HT-29 (cell line): Measurements from ENCODE around the gene HPCAL1. TPM values are rescaled to one million over a fixed set of nuclear protein-coding genes. Genes with fewer than 3 reads are reported as not detected.

Source experiments
- DNase-seq: peaks from one replicate; pipeline ENCODE4 v3.0.0-alpha.2; 2015; ENCODE audit warnings: low spot score
- total RNA-seq: library from RNA; depleted of rRNA; stranded (reverse); fragments of >200 nt; shearing (Covaris generic); gene quantifications from 2 replicates; pipeline ENCODE4 v1.2.3, GENCODE V29; 2014

Gene HPCAL1
- total RNA-seq, 1 experiment from 2014 or later, result 151 TPM

GRCh38 chr2:10404324-10405143, 101.8 kb downstream of the HPCAL1 start:
- DNase-seq, result no peak

DNA sequence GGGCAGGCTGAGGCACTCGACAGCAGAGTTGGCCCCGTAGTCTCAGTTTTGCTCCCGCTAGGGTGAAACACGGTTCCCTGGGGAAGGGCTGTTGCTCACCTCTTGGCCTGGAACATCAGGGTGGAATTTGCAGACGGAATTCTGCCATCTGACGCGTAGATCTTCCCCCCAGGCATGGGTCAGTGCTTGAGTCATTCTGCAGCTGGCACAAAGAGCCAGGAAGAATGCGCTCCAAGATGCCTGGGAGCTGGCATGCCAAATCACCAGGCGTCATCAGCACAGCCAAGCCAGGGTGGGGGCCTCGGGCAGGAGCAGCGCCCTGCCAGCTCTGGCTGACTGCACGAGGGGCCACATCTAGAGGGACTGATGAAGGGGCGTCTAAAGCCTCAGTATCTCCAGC, 102.7 kb downstream of the HPCAL1 start:
- DNase-seq, result no peak

GRCh38 chr2:10406016-10406415, 103.3 kb downstream of the HPCAL1 start:
- no peak for DNase-seq

DNA sequence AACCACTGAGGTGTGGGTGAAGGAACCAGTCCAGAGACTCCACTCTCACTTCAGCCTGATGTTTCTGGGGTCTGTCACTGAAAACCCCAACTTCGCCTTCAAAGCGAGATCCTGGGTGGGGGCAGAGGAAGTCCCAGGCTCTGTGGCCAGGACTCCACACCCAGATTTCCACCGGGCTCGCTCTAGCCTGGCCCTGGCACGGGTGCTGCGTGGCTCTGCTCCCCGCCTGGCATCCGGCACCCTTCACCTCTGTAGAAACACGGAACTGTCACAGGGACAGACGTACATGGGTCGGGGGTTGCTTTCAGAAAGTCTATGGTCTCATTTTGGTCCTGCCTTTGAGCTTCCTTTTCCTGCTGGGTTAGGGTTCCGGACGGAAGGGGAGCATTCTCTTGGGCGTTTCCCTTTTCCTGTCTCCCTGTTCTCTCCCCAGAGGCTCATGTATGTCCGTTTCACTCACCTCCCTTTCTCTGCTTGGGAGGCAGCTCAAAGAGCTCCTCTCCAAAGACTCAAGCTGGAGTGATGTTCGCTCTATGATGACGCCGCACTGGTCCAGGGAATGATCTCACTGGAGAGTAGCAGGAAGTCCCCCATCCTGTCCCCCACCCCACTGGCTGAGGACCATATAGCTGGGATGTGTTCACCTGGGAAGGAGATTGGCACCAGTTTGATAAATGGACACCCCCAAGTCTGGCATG, 103.9 kb downstream of the HPCAL1 start:
- no peak for DNase-seq

GRCh38 chr2:10407432-10407831, 104.7 kb downstream of the HPCAL1 start:
- DNase-seq, result no peak

DNA sequence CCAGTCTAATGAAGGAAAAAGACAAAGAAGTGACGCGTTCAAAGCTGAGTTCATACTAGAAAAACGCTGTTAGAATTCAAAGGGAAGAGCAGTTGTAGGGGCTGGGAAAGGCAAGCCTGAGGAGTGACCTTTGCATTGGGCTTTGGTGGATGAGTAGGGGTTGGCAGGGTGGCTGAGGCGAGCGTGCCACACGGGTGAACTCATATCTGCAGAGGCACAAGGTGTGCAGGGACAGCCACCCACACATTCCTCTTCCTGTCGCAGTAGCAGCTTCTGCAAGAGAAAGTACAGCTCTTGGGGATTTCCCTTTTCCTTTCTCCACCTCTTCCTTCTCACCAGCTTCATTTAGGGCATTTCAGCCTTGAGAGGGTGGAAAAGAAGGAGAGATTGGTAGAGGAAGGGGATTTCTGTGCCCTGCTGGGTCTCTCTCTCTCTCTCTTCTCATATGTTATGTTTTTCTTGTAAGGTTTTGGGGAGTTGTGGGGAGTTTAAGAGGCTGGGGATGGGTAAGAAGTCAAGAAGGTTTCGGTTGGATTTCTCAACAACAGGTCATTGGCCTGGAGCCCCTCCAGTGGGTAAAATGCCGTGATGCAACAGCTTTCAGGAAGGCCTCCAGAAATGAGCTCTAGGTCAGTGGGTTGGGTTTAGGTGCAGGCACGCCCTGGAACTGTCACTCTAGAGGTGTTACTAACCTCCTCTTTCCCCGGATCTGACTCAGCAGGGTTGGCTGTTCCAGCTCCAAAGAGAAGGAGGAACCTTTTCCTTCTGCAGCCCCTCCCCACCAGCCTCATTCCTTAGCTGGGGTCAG, 105.3 kb downstream of the HPCAL1 start:
- peak; percentile 76 for DNase-seq

DNA sequence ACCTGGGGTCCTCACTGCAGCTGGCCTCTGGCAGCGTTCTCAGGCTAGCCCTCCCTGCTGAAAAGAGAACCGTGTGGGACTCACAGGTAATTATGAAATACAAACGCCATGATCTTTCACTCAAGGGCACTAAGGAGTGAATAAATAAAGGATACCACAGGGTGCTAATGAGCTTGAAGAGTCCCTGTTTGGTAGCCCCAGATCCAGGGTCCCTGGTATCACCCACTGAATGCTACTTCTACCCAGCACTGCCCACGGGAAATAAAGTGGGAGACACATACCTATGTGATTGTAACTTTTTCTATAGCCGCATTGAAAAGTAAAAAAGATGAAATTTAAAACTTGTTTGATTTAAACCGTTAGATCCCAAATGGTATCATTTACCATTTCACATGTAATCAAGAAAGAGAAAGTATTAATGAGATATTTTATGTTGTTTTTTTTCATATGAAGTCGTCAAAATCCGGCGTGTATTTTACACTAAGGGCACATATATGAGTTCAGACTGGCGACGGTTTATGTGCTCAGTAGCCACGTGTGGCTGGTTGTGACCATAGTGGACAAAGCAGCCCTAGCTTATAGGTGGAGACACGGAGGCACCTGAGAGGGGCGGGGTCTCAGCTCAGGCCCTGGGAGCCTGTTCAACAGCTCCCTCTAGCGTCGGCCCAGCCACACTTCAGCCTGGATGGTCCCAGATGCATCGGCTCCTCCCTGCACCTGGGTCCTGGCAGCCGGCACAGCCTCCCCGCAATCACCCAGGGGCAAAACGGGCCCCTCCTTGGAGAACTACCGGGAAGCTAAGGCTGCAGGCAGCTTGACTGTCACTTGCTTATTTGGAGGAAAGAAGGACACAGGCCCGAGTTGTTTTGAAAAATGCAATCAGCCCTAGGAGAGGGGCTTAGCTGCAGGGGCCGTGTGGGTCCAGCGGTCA, 106.2 kb downstream of the HPCAL1 start:
- DNase-seq, result peak; percentile 95

DNA sequence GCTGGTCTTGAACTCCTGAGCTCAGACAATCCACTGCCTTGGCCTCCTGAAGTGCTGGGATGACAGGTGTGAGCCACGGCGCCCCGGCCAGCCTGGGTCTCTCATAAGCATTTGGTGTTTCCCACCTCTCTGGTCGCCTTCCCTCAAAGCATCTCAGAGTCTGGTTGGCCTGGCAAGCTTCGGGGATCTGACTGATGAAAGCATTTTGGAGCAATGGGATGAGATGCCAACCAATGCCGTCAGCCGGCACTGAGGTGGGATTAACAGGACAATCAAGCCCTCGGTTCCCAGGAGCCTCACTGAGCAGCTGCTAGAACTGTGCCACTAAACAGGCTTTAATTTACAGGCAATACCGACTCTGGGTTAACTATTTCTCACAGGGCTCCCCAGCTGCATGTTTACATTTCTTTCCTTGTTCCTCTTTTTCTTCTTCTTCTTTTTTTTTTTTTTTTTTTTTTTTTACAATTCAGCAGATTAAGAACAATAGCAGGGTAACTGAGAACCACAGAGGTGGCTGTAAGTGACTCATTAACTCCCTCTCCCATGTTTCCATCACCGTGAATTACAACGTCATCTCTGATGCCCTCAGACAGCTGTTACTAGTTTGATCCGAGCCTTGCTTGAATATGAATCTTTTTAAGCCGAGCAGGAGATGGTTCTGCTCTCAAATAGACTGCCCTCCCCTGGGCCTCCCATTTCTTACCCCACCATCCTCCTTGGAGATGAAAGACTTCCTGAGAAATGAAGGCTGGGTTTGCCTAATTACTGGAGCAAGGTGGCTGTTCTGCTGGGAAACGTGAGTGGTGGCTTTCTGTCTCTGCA, 107.5 kb downstream of the HPCAL1 start:
- no peak for DNase-seq

GRCh38 chr2:10410823-10411437, 108.2 kb downstream of the HPCAL1 start:
- DNase-seq, result no peak

DNA sequence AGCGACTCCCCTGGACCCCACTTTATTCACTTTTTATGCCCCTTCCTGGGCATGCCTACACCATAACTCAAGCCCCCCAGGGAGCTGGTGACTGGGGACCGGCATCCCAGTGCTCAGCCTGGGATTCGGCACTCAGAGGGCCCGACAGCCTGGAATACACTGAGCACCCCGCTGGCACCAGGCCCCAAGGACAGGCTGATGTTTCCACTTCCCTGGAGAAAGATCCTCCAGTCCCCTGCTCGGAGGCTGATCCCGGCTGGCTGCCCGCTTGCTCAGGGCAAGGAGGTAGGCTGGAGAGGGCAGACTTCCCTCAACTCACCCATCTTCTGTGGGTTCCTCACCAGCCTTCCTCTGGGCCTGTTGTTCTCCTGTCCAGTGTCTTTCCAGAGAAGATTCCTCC, 108.9 kb downstream of the HPCAL1 start:
- no peak for DNase-seq

DNA sequence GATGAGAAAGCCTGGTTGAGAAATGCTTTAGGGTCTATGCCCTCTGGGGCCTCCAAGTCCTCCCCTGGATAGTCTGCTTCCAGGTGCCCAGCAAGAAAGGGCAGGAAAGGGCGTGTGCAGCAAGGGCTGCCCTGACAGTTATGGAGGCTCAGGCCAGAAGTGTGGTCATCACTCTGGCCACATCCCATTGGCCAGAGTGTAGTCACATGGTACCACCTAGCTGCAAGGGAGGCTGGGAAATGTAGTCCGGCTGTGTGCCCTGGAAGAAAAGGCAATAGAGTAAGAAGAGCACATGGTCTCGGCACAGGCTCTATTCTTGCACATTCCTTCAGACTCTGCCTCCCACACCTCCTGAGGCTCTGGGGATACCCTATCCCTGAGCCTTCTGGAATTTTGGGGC, 109.7 kb downstream of the HPCAL1 start:
- DNase-seq, result peak; percentile 60

DNA sequence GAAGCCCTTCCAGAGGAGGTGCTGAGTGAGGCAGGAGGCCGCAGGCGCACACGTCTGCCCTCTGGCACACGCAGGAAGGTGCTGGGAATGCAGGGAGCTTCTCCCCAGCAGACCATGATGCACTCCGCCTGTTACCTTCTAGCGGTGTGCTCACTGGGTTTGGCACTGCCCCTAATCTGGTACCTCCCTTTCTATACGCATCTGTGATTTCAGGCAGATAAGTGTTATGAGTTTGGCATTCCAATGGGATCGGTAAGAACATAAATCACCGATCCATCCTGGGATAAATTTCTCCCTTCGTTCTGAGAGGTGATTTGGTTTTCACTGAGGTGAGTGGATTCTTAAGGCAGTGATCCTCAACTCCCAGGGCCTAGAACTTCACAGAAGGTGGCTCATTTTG, 110.8 kb downstream of the HPCAL1 start:
- DNase-seq, result no peak

DNA sequence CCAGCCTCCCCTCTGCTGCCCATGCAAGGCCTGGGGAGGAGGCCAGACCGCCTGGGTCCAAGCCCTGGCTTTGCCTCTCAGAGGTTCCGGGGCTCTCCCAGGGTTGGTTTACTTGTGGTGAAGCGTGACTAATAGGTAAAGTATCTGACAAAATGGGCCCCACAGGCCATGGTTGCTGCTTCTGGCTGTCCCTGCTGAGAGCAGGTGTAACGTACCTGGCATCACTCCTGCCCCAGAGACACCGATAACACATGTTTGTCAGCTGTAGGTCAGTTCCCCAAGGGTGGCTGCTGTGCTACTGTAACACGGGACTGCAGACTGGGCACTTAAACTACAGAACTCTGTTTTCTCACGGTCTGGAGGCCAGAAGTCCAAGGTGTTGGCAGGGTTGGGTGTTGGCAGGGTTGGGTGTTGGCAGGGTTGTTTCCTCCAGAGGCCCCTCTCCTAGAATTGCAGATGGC, 111.3 kb downstream of the HPCAL1 start:
- peak; percentile 54 for DNase-seq

DNA sequence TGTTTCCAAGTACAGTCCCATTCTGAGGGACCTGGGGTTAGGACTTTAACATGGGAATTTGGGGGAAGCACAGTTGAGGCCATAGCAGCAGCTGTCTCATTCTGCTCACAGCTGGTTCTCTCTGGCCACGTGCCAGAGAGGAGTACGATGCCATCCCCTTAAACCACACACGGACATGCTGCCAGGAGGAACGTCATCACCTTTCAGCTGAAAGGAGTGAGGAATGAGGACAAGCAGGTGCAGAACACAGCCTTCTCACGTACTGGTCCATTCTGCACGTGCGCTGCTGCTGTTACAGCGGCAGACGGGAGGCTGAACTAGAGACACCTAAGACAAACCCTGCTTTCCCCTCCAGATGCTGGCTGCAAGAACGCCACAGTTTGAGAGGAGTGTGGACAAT, 111.9 kb downstream of the HPCAL1 start:
- DNase-seq, result no peak

DNA sequence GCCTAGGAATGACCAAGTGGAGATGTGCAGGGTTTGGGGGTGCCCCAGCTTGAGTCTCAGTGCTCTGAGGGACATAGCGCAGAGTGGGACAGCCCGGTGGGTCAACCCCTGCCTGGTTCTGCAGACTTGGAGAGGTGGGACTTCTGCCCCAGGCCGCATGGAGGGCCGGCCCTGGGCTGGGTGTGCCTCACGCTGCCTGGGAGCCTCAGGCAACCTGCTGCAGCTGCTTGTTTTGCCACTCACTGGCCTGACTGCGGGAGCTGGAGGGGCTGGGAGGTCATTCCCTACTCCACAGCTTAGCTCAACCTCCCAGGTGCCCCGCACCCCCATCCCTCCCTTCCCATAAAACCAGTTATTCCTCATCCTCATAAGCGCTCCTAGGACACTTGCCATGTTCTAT, 112.3 kb downstream of the HPCAL1 start:
- no peak for DNase-seq

- DNase-seq, result no peak
Observed at GRCh38 chr2:10415640-10416039, 112.9 kb downstream of the HPCAL1 start.

GRCh38 chr2:10417551-10418335, 115.0 kb downstream of the HPCAL1 start:
- DNase-seq, result no peak

DNA sequence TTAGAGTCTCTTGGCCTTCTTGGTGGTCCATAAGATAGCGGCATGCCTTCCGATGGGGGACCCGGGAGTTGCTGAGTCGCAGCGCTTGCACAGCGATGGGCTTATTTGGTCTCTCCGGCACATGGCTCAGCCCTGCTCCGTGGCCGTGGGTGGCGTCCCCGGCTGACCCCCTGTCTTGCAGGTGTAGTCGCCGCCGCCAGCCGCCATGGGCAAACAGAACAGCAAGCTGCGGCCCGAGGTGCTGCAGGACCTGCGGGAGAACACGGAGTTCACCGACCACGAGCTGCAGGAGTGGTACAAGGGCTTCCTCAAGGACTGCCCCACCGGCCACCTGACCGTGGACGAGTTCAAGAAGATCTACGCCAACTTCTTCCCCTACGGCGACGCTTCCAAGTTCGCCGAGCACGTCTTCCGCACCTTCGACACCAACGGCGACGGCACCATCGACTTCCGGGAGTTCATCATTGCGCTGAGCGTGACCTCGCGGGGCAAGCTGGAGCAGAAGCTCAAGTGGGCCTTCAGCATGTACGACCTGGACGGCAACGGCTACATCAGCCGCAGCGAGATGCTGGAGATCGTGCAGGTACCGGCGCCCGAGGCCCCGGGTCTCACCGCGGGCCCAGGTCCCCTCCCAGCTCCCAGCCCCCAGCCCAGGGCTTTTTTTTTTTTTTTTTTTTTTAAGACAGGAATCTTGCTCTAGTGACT, 117.0 kb downstream of the HPCAL1 start:
- DNase-seq, result no peak
